ENCODE data around the gene ZMYND8.

GRCh38 chr20:47181056-47181862 lies 175.2 kb downstream of the ZMYND8 start:
- no peak for TF ChIP-seq CTCF (IDR thresholded peaks at IDR 0.05)
- no peak for TF ChIP-seq POLR2A (IDR thresholded peaks at IDR 0.05)
- TF ChIP-seq EP300 (IDR thresholded peaks at IDR 0.05): no peak
